ENCODE results near the gene CEMP1. TPM values are rescaled to one million over a fixed set of nuclear protein-coding genes. Genes with fewer than 3 reads are reported as not detected.

Gene CEMP1
- total RNA-seq, 1 donor from 2014 or later: 0.22 TPM

- no peak for DNase-seq (ENCODE audit: extremely low spot score, unreplicated experiment)
- H3K4me1 Mint-ChIP-seq (ENCODE audit: unreplicated experiment): peaks cover 7% of the 10 kb centered on the region
- H3K36me3 Mint-ChIP-seq: peaks cover 8% of the 10 kb centered on the region
- no peaks in the 10 kb centered on the region for H3K9me3 Mint-ChIP-seq
- no peak for TF ChIP-seq CTCF (conservative IDR thresholded peaks at IDR 0.05)
- peak overlapping the region; percentile 77 for H3K27ac Mint-ChIP-seq
- H3K4me3 Mint-ChIP-seq: peak overlapping the region; percentile 69
- H3K27me3 Mint-ChIP-seq: no peaks in the 10 kb centered on the region
Observed at GRCh38 chr16:2524339-2524938, 6.8 kb downstream of the CEMP1 start.

GRCh38 chr16:2523801-2524231 is 7.4 kb downstream of the CEMP1 start:
- no peak for DNase-seq (ENCODE audit: extremely low spot score, unreplicated experiment)
- Mint-ChIP-seq H3K36me3 (peaks cover 8% of the 10 kb centered on the region), H3K9me3 (no peaks in the 10 kb centered on the region), H3K27ac (peak overlapping the region; percentile 77), H3K4me1 (ENCODE audit: unreplicated experiment) (peaks cover 7% of the 10 kb centered on the region), H3K4me3 (peak overlapping the region; percentile 77), H3K27me3 (no peaks in the 10 kb centered on the region)
- TF ChIP-seq CTCF (conservative IDR thresholded peaks at IDR 0.05): no peak

- H3K27ac Mint-ChIP-seq: peak overlapping the region; percentile 99
- no peaks in the 10 kb centered on the region for H3K27me3 Mint-ChIP-seq
- peak overlapping the region; percentile 97 for H3K4me3 Mint-ChIP-seq
- H3K36me3 Mint-ChIP-seq: peaks cover 8% of the 10 kb centered on the region
- no peaks in the 10 kb centered on the region for H3K9me3 Mint-ChIP-seq
- TF ChIP-seq CTCF (conservative IDR thresholded peaks at IDR 0.05): peak; percentile 16
- peak; percentile 71 for DNase-seq (ENCODE audit: extremely low spot score, unreplicated experiment)
- H3K4me1 Mint-ChIP-seq (ENCODE audit: unreplicated experiment): peaks cover 28% of the 10 kb centered on the region
Observed at GRCh38 chr16:2520784-2521531, 10.2 kb downstream of the CEMP1 start.

DNA sequence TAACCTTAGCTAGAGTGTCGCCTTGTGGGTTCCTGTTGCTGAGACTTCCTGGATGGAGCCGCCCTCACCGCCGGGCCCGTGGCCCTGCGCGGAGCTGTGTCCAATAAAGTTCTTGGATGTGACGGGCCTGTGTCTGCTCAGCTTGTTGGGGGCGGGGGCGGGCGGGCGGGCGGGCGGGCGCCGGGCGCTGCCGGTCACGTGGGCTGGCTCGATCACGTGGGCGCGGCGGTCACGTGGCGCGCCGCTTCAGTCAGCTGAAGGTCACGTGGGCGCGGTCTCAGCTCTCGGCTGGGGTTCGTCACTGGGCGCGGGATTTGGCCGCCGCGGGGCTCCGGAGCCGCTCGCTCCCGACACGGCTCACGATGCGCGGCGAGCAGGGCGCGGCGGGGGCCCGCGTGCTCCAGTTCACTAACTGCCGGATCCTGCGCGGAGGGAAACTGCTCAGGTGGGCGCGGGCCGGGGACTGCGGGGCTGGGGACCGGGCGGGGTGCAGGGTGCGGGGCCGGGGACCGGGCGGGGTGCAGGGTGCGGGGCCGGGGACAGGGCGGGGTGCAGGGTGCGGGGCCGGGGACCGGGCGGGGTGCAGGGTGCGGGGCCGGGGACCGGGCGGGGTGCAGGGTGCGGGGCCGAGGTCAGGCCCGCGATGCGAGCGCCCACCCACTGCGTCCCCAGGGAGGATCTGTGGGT is 11.0 kb downstream of the CEMP1 start, which contains the start of gene AMDHD2:
AMDHD2 (plus strand) TSS at position 275 of the 687 bp plus-strand sequence; CDS start at position 363, 88 bp downstream.
- H3K27me3 Mint-ChIP-seq: no peaks in the 10 kb centered on the region
- no peak for TF ChIP-seq CTCF (conservative IDR thresholded peaks at IDR 0.05)
- DNase-seq (ENCODE audit: extremely low spot score, unreplicated experiment): peak; percentile 93
- H3K9me3 Mint-ChIP-seq: no peaks in the 10 kb centered on the region
- peaks cover 35% of the 10 kb centered on the region for H3K4me1 Mint-ChIP-seq (ENCODE audit: unreplicated experiment)
- peak within 1 kb of the TSS; percentile 97 for H3K4me3 Mint-ChIP-seq
- H3K27ac Mint-ChIP-seq: peak within 1 kb of the TSS; percentile 99
- peaks cover 8% of the 10 kb centered on the region for H3K36me3 Mint-ChIP-seq

DNA sequence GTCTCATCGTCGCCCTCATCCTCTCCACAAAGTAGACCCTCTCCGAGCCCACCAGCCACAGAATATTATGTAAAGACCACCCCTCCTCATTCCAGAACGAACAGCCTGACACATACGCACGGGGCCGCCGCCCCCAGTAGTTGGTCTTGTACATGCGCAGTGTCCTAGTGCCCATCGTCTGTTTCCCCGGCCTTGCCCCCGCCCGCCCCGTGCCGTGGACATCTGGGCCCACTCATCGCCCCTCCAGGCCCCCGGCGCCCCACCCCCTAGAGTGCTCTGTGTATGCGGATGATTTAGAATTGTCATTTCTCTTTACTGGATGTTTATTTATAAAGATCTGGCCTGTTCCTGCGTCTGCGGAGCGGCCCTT is 11.5 kb downstream of the CEMP1 start:
- DNase-seq (ENCODE audit: extremely low spot score, unreplicated experiment): no peak
- Mint-ChIP-seq H3K4me3 (peak overlapping the region; percentile 87), H3K27ac (peak overlapping the region; percentile 96), H3K36me3 (peaks cover 8% of the 10 kb centered on the region), H3K9me3 (no peaks in the 10 kb centered on the region), H3K27me3 (no peaks in the 10 kb centered on the region), H3K4me1 (ENCODE audit: unreplicated experiment) (peaks cover 36% of the 10 kb centered on the region)
- no peak for TF ChIP-seq CTCF (conservative IDR thresholded peaks at IDR 0.05)

All from type B pancreatic cell (in vitro differentiated cells).